ENCODE results near the gene ZBTB32.

GRCh38 chr19:35696835-35697234 lies 7.5 kb upstream of the ZBTB32 start:
- TF ChIP-seq CTCF (IDR thresholded peaks at IDR 0.05) (no peak), POLR2A (IDR thresholded peaks at IDR 0.05) (no peak)

Measured in ovary (tissue), 3 donors.